HepG2 (cell line): ENCODE results near the gene CCDC87. TPM values are rescaled to one million over a fixed set of nuclear protein-coding genes. Genes with fewer than 3 reads are reported as not detected.

Experiments used
- ATAC-seq: fragments of 200-7000 bp; cut with Tn5 transposase; 3 replicates; pipeline ENCODE4 v1.9.1; 2020; ENCODE audit warnings: mild to moderate bottlenecking, moderate library complexity
- BruUV-seq: library from RNA; stranded (reverse); fragments of 400-500 nt; replicated peaks from 2 replicates; lab custom pipeline; 2021; lab: Mats Ljungman, UMichigan
- CTCF ChIA-PET: fragments of 300-600 bp; formaldehyde crosslinking; extraction: SDS; loops from one replicate; lab custom pipeline; 2021; ENCODE audit warnings: low total read pairs, inconsistent platforms, low intra/inter-chr PET ratio; lab: Yijun Ruan, JAX
- POLR2A ChIA-PET: fragments of 350-600 bp; sonication (Branson Sonifier 250); formaldehyde crosslinking; loops from one replicate; lab custom pipeline; 2020; ENCODE audit warnings: antibody characterized with exemption, inconsistent platforms; lab: Yijun Ruan, JAX
- DNase-seq: peaks from one replicate; pipeline ENCODE4 v3.0.0-alpha.2; 2015; ENCODE audit warnings: low spot score
- FAIRE-seq: peaks from 3 replicates; lab custom pipeline; 2011; peaks lifted over from hg19 to GRCh38; lab: Jason Lieb, UNC
- H2AFZ ChIP-seq: one replicate; pipeline ENCODE4 v1.6.1; 2011; ENCODE audit warnings: low read length, inconsistent platforms
- H3K27ac ChIP-seq: fragments of 300-600 bp; 3 replicates; pipeline ENCODE4 v1.8.0; 2011; ENCODE audit warnings: mixed run types, mild to moderate bottlenecking, mixed read lengths, low read length, inconsistent platforms; ENCODE audit not compliant: insufficient read depth; ENCODE audit errors: extremely low read length
- H3K27me3 ChIP-seq, 2 experiments: fragments of 200-600 bp in 1 of 2; 2 replicates in 1 of 2; 3 replicates in 1 of 2; pipeline versions ENCODE4 v1.6.0 to v1.8.0; 2011; ENCODE audit warnings: low read length in 2 of 2, mild to moderate bottlenecking in 2 of 2, moderate library complexity in 2 of 2, inconsistent platforms in 1 of 2; ENCODE audit not compliant: insufficient read depth in 2 of 2, control insufficient read depth in 1 of 2
- H3K36me3 ChIP-seq, 2 experiments: fragments of 200-600 bp in 1 of 2; replicated peaks in 1 of 2; 2 replicates in 1 of 2; 3 replicates in 1 of 2; pipeline versions ENCODE4 v1.5.1 to v1.8.0; 2011; ENCODE audit warnings: low read length in 2 of 2, inconsistent platforms in 1 of 2; ENCODE audit not compliant: insufficient read depth in 2 of 2, control insufficient read depth in 1 of 2
- H3K4me1 ChIP-seq: 2 replicates; pipeline ENCODE4 v1.5.1; 2012; ENCODE audit warnings: low read length, inconsistent platforms; ENCODE audit not compliant: insufficient read depth
- H3K4me2 ChIP-seq: 2 replicates; pipeline ENCODE4 v1.6.0; 2011; ENCODE audit warnings: low read depth, low read length, inconsistent platforms
- H3K4me3 ChIP-seq, 3 experiments: fragments of 200-600 bp in 1 of 3; sonication (generic), shearing (Covaris generic) in 1 of 3; replicated peaks in 1 of 3; 2 replicates each; pipeline ENCODE4 v1.5.1; 2011 to 2016; ENCODE audit warnings: low read length in 3 of 3, inconsistent platforms in 2 of 3, low read depth in 2 of 3, mild to moderate bottlenecking in 2 of 3, control low read depth in 1 of 3, mixed read lengths in 1 of 3; ENCODE audit not compliant: insufficient read depth in 1 of 3
- H3K79me2 ChIP-seq: one replicate; pipeline ENCODE4 v1.6.1; 2011; ENCODE audit warnings: low read length, inconsistent platforms; ENCODE audit not compliant: insufficient read depth
- H3K9ac ChIP-seq: 2 replicates; pipeline ENCODE4 v1.6.0; 2011; ENCODE audit warnings: mild to moderate bottlenecking, low read depth, low read length, inconsistent platforms; ENCODE audit not compliant: insufficient read depth
- H3K9me3 ChIP-seq: 2 replicates; pipeline ENCODE4 v1.5.1; 2012; ENCODE audit warnings: mild to moderate bottlenecking, low read length
- H4K20me1 ChIP-seq: 2 replicates; pipeline ENCODE4 v1.6.0; 2011; ENCODE audit warnings: inconsistent platforms, mild to moderate bottlenecking, low read length, moderate library complexity; ENCODE audit not compliant: insufficient read depth
- CEBPB ChIP-seq: IDR thresholded peaks from 2 replicates; pipeline ENCODE4 v1.6.1; 2011; ENCODE audit warnings: low read depth, low read length, improper control_type of control experiment, borderline replicate concordance
- ZBTB7B ChIP-seq: sonication (generic); formaldehyde crosslinking; IDR thresholded peaks from 2 replicates; pipeline ENCODE4 v1.4.0; 2020; ENCODE audit warnings: missing genetic modification reagents
- ZKSCAN8 ChIP-seq: IDR thresholded peaks from 2 replicates; pipeline ENCODE4 v1.6.1; 2016; ENCODE audit warnings: borderline replicate concordance, missing genetic modification reagents, missing compliant biosample characterization
- WGBS: methylation state at CpG from one replicate; pipeline ENCODE4 v1.1.6; 2017; ENCODE audit warnings: low lambda C conversion rate; 5-methylcytosine and 5-hydroxymethylcytosine counted together
- in situ Hi-C: cut with HindIII; loops from 2 replicates; pipeline ENCODE4 v1.10.0; 2017; ENCODE audit warnings: low pct_unique_long_range_greater_than_20kb; ENCODE audit not compliant: extremely low pct_ligation_motif_present
- intact Hi-C: fragments of 100-400 bp; cut with micrococcal nuclease; formaldehyde crosslinking; loops from one replicate; pipeline ENCODE4 v1.10.0; 2022; ENCODE audit not compliant: unreplicated experiment
- polyA plus RNA-seq, 8 experiments: library from polyadenylated mRNA; depleted of rRNA in 3 of 8; stranded (reverse) in 7 of 8; unstranded in 1 of 8; fragments of >200 nt; fragmentation: Illumina TruSeq in 4 of 8; extraction: Trizol in 4 of 8; gene quantifications; 2 replicates each; pipeline versions ENCODE4 v1.2.1 to v1.2.3, GENCODE V29; 2011 to 2016; ENCODE audit warnings: low read depth in 4 of 8, missing spikeins in 1 of 8, mixed read lengths in 1 of 8; ENCODE audit not compliant: insufficient read depth in 1 of 8
- total RNA-seq, 5 experiments: library from RNA; depleted of rRNA; stranded (reverse); fragments of >200 nt; fragmentation: Illumina TruSeq; extraction: Trizol; gene quantifications; 2 replicates each; pipeline ENCODE4 v1.2.3, GENCODE V29; 2016; ENCODE audit warnings: low read depth in 1 of 5
- TF ChIP-seq, protein P1 (sequence below): sonication (generic); formaldehyde crosslinking; IDR thresholded peaks from 2 replicates; pipeline ENCODE4 v1.4.0; 2020; ENCODE audit warnings: missing genetic modification reagents
- TF ChIP-seq, protein P2 (sequence below): IDR thresholded peaks from 2 replicates; pipeline ENCODE4 v1.6.1; 2016; ENCODE audit warnings: control low read depth

The CCDC87 gene
- total and polyA plus RNA-seq, 2 of the 13 experiments (the other 11 are each of a cell fraction or from before 2014, with no cell fraction given), result 0.05 to 0.42 TPM

DNA sequence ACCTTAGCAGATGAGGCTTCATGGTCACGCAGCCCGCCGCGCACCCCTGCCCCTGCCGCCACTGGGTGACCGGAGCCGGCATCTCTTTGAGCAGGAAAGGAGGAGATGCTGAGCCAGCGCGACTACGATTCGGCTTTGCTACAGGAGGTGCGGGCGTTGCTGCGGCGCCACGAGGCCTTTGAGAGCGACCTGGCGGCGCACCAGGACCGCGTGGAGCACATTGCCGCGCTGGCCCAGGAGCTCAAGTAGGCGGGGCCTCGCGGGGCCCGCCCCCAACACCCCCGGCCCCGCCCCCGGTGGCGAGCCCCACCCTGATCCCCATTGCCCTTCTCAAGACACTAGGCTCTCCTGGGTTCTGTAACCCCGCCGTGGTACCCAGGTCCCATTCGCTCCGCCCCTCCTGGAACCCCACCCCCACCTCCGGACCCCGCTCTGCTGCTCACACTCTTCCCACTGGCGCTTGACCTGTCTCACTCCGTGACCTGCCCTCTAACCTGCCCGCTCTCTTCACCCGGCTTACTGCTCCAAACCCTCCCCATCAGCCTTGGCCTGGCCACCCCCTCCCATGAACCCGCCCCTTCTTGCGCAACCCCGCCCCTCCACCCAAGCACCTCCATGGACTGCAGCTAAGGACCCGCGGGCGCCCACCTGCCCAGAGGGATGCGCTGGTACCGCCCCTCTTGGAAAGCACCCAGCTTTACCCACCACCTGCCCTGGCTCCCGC, 33.6 kb downstream of the CCDC87 start:
- in situ Hi-C loops, result loop anchor here (25.0 kb wide), 1 partner anchor 278 kb away; the partner anchor contains the start of gene RCE1

DNA sequence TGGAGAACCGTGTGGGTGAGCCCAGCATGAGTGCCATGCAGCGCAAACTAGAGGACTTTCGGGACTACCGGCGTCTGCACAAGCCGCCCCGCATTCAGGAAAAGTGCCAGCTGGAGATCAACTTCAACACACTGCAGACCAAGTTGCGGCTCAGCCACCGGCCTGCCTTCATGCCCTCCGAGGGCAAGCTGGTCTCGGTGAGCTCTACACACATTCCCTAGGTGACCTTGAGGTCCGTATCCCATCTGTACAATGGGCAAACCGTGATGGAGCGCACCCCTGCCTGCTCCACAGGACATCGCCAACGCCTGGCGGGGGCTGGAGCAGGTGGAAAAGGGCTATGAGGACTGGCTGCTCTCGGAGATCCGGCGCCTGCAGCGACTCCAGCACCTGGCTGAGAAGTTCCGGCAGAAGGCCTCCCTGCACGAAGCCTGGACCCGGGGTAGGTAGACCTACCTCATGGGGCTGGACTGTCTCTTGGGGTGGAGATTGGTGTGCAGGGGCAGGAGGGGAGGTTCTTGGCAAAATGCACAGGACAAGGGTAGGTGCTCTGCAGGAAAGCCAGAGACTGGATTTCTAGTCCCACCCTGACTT, 35.0 kb downstream of the CCDC87 start:
- intact Hi-C loops (no loop called here), in situ Hi-C loops (loop anchor here (25.0 kb wide), 1 partner anchor 279 kb away; the partner anchor contains the start of gene RCE1)
- no peak overlapping the region for H3K9ac ChIP-seq
- H3K4me1 ChIP-seq, result no peaks in the 10 kb centered on the region
- H2AFZ ChIP-seq, result no peak overlapping the region
- CTCF ChIA-PET, result no interaction called here
- no peaks in the 10 kb centered on the region for H3K79me2 ChIP-seq
- DNase-seq (no peak), ATAC-seq (no peak), FAIRE-seq (no peak)
- no peak overlapping the region for H3K4me3 ChIP-seq
- no peak for TF ChIP-seq ZBTB7B (CRISPR knock-in tag)
- TF ChIP-seq, protein P1, sequence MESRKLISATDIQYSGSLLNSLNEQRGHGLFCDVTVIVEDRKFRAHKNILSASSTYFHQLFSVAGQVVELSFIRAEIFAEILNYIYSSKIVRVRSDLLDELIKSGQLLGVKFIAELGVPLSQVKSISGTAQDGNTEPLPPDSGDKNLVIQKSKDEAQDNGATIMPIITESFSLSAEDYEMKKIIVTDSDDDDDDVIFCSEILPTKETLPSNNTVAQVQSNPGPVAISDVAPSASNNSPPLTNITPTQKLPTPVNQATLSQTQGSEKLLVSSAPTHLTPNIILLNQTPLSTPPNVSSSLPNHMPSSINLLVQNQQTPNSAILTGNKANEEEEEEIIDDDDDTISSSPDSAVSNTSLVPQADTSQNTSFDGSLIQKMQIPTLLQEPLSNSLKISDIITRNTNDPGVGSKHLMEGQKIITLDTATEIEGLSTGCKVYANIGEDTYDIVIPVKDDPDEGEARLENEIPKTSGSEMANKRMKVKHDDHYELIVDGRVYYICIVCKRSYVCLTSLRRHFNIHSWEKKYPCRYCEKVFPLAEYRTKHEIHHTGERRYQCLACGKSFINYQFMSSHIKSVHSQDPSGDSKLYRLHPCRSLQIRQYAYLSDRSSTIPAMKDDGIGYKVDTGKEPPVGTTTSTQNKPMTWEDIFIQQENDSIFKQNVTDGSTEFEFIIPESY (CRISPR knock-in tag), result 0 out of 2 replicates have a peak, but pooled peaks have one; percentile 48
- no peak overlapping the region for H3K4me2 ChIP-seq
- BruUV-seq, result no TSS peak
- H3K27ac ChIP-seq, result no peak overlapping the region
- no peaks in the 10 kb centered on the region for H3K36me3 ChIP-seq
- WGBS, result 63% methylated on average over 11 of the region's 24 CpGs
- H3K9me3 ChIP-seq, result no peaks in the 10 kb centered on the region
- H3K27me3 ChIP-seq, result peaks cover 2 to 55% of the 10 kb centered on the region in 2 experiments; a peak in 4 of 5 replicates
- H4K20me1 ChIP-seq, result no peaks in the 10 kb centered on the region
- POLR2A ChIA-PET, result no interaction called here

More for the DNA sequence above, 33.6 kb downstream of the CCDC87 start:
- intact Hi-C loops, result no loop called here
- TF ChIP-seq, protein P2, sequence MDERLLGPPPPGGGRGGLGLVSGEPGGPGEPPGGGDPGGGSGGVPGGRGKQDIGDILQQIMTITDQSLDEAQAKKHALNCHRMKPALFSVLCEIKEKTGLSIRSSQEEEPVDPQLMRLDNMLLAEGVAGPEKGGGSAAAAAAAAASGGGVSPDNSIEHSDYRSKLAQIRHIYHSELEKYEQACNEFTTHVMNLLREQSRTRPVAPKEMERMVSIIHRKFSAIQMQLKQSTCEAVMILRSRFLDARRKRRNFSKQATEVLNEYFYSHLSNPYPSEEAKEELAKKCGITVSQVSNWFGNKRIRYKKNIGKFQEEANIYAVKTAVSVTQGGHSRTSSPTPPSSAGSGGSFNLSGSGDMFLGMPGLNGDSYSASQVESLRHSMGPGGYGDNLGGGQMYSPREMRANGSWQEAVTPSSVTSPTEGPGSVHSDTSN (CRISPR knock-in tag), result no peak
- TF ChIP-seq ZKSCAN8, result no peak
- peak; percentile 12; the same call in 1 of the 2 replicates for TF ChIP-seq CEBPB
- TF ChIP-seq, all 625 proteins: peak for 1
- Histone ChIP-seq H4K20me1 (no peaks in the 10 kb centered on the region), H2AFZ (no peak overlapping the region), H3K4me2 (no peak overlapping the region), H3K36me3 (no peaks in the 10 kb centered on the region), H3K4me3 (no peak overlapping the region), H3K9ac (no peak overlapping the region), H3K4me1 (no peaks in the 10 kb centered on the region), H3K27me3 (peaks cover 2 to 67% of the 10 kb centered on the region in 2 experiments; a peak in 4 of 5 replicates), H3K9me3 (no peaks in the 10 kb centered on the region), H3K79me2 (no peaks in the 10 kb centered on the region), H3K27ac (no peak overlapping the region)
- POLR2A ChIA-PET, result interaction anchor here (0.5 to 0.8 kb wide), 2 partner anchors 48 to 58 kb away, joined by 3 read pairs; no protein-coding TSS in a partner anchor
- no TSS peak for BruUV-seq
- FAIRE-seq, result no peak
- WGBS, result 29% methylated on average over 18 of the region's 50 CpGs
- no peak for DNase-seq
- ATAC-seq, result no peak
- CTCF ChIA-PET, result no interaction called here
